Testis (tissue), 2 donors: Measurements from ENCODE around the gene EEIG2.

Experiments used
- POLR2A ChIP-seq: fragments of 450-650 bp; IDR thresholded peaks from one replicate; pipeline ENCODE4 v1.6.1; 2017; ENCODE audit warnings: antibody characterized with exemption, mild to moderate bottlenecking, moderate library complexity
- TF ChIP-seq, protein P1 (sequence below), 3 experiments: fragments of 450-650 bp in 2 of 3; fragments of 200-600 bp in 1 of 3; sonication (generic) in 1 of 3; IDR thresholded peaks; one replicate each; pipeline ENCODE4 v1.5.1; 2016 to 2019; ENCODE audit warnings: antibody characterized with exemption in 3 of 3, mild to moderate bottlenecking in 2 of 3, moderate library complexity in 1 of 3

DNA sequence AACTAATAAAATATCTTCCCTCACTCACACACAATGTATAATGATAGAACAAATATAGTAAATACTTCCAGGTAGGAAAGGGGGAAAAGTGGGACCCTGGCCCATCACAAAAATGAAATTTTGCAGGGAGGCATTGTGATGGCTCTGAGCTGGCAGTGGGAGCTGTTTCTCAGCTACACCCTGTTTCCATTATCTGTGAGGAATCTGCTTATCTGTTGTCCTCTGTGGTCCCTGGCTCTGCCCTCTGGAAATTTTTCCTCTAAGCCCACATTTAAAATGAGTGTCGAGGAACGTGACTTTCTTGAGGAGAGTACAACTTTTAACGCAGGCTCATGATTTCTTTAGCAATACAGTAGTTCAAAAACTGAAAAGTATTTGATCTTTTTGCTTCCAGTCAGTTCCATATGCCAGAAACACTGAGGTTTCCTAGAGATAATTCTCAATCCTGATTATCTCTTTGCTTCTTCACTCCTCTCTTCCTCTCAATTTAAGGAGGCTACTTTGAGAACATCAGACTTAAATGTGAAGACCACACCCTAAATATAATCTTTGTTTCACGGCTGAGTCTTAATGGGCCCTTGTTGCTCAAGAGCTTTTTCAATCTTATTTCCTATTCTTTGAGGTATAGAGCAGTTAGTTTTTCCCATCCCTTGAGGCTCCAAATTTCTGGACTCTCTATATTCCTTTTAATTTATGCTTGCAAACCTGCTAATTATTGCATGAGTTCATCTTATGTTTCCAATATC, 5.0 kb upstream of the EEIG2 start:
- TF ChIP-seq, protein P1, sequence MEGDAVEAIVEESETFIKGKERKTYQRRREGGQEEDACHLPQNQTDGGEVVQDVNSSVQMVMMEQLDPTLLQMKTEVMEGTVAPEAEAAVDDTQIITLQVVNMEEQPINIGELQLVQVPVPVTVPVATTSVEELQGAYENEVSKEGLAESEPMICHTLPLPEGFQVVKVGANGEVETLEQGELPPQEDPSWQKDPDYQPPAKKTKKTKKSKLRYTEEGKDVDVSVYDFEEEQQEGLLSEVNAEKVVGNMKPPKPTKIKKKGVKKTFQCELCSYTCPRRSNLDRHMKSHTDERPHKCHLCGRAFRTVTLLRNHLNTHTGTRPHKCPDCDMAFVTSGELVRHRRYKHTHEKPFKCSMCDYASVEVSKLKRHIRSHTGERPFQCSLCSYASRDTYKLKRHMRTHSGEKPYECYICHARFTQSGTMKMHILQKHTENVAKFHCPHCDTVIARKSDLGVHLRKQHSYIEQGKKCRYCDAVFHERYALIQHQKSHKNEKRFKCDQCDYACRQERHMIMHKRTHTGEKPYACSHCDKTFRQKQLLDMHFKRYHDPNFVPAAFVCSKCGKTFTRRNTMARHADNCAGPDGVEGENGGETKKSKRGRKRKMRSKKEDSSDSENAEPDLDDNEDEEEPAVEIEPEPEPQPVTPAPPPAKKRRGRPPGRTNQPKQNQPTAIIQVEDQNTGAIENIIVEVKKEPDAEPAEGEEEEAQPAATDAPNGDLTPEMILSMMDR (IDR thresholded peaks at IDR 0.05): no peak
- TF ChIP-seq POLR2A: no peak
